Endothelial cell of umbilical vein (primary cell): Measurements from ENCODE around the gene TASOR. TPM values are rescaled to one million over a fixed set of nuclear protein-coding genes. Genes with fewer than 3 reads are reported as not detected.

ENCODE experiments used
- BruUV-seq: library from RNA; stranded (reverse); fragments of 400-500 nt; replicated peaks from 2 replicates; lab custom pipeline; 2021; lab: Mats Ljungman, UMichigan
- CTCF ChIA-PET: fragments of 300-600, 350-600 bp; sonication (Branson Sonifier 250); formaldehyde crosslinking; loops from one replicate; lab custom pipeline; 2021; ENCODE audit warnings: antibody characterized with exemption, inconsistent platforms; lab: Charles Lee
- POLR2A ChIA-PET: fragments of 300-600, 350-600 bp; sonication (Branson Sonifier 250); formaldehyde crosslinking; loops from one replicate; lab custom pipeline; 2021; ENCODE audit warnings: antibody characterized with exemption, inconsistent platforms; lab: Charles Lee
- DNase-seq: peaks from one replicate; pipeline ENCODE4 v3.0.0-alpha.2; 2011; ENCODE audit warnings: low read depth, low spot score
- FAIRE-seq: peaks from 2 replicates; lab custom pipeline; 2011; peaks lifted over from hg19 to GRCh38; lab: Jason Lieb, UNC
- H2AFZ ChIP-seq: 2 replicates; pipeline ENCODE4 v1.6.0; 2012; ENCODE audit warnings: low read depth, low read length, control low read depth, inconsistent platforms
- H3K27ac ChIP-seq: 2 replicates; pipeline ENCODE4 v1.5.1; 2011; ENCODE audit warnings: low read depth, mild to moderate bottlenecking, control low read depth, low read length, moderate library complexity; ENCODE audit not compliant: insufficient read depth
- H3K27me3 ChIP-seq, 2 experiments: 2 replicates each; pipeline versions ENCODE4 v1.6.0 to v1.6.1; 2011; ENCODE audit warnings: low read length in 2 of 2, mixed read lengths in 1 of 2; ENCODE audit not compliant: control insufficient read depth in 2 of 2, insufficient read depth in 2 of 2
- H3K36me3 ChIP-seq, 2 experiments: 2 replicates in 1 of 2; 3 replicates in 1 of 2; pipeline ENCODE4 v1.5.1; 2011; ENCODE audit warnings: low read length in 2 of 2, mild to moderate bottlenecking in 1 of 2, moderate library complexity in 1 of 2; ENCODE audit not compliant: control insufficient read depth in 2 of 2, insufficient read depth in 2 of 2; ENCODE audit errors: extremely low read depth in 1 of 2
- H3K4me1 ChIP-seq: 3 replicates; pipeline ENCODE4 v1.5.1; 2011; ENCODE audit warnings: mild to moderate bottlenecking, low read length; ENCODE audit not compliant: control insufficient read depth, insufficient read depth; ENCODE audit errors: extremely low read depth
- H3K4me2 ChIP-seq: 2 replicates; pipeline ENCODE4 v1.6.1; 2011; ENCODE audit warnings: low read length, control low read depth, mixed read lengths; ENCODE audit not compliant: insufficient read depth
- H3K4me3 ChIP-seq, 3 experiments: fragments of 200-600 bp in 1 of 3; sonication (generic), shearing (Covaris generic) in 1 of 3; replicated peaks in 1 of 3; 2 replicates each; pipeline ENCODE4 v1.5.1; 2011 to 2016; ENCODE audit warnings: control low read depth in 3 of 3, low read length in 3 of 3, mild to moderate bottlenecking in 2 of 3, inconsistent platforms in 1 of 3, low read depth in 1 of 3, moderate library complexity in 1 of 3; ENCODE audit not compliant: insufficient read depth in 1 of 3
- H3K79me2 ChIP-seq: 2 replicates; pipeline ENCODE4 v1.6.0; 2012; ENCODE audit warnings: low read length, inconsistent platforms; ENCODE audit not compliant: control insufficient read depth, insufficient read depth
- H3K9ac ChIP-seq: replicated peaks from 2 replicates; pipeline ENCODE3; 2011; ENCODE audit warnings: low read length, control low read depth; ENCODE audit not compliant: insufficient read depth; ENCODE audit errors: extremely low read depth
- H3K9me1 ChIP-seq: replicated peaks from 3 replicates; pipeline ENCODE4 v1.6.0; 2011; ENCODE audit warnings: mild to moderate bottlenecking, low read length; ENCODE audit not compliant: control insufficient read depth, insufficient read depth; ENCODE audit errors: extremely low read depth
- H3K9me3 ChIP-seq: replicated peaks from 2 replicates; pipeline ENCODE4 v1.5.1; 2012; ENCODE audit warnings: low read length, inconsistent platforms; ENCODE audit not compliant: control insufficient read depth, insufficient read depth
- H4K20me1 ChIP-seq: replicated peaks from 2 replicates; pipeline ENCODE3; 2011; ENCODE audit warnings: mild to moderate bottlenecking, low read length; ENCODE audit not compliant: control insufficient read depth, insufficient read depth; ENCODE audit errors: extremely low read depth
- EZH2 ChIP-seq: IDR thresholded peaks from 2 replicates; pipeline ENCODE4 v1.6.1; 2012; ENCODE audit warnings: borderline replicate concordance, low read depth, mild to moderate bottlenecking, moderate library complexity, low read length, inconsistent platforms; ENCODE audit not compliant: severe bottlenecking
- FOS ChIP-seq: IDR thresholded peaks from 2 replicates; pipeline ENCODE4 v1.6.1; 2011; ENCODE audit warnings: mild to moderate bottlenecking, low read length, moderate library complexity, borderline replicate concordance; ENCODE audit not compliant: insufficient read depth
- GATA2 ChIP-seq: IDR thresholded peaks from 2 replicates; pipeline ENCODE4 v1.7.0; 2011; ENCODE audit warnings: low read depth, mild to moderate bottlenecking, moderate library complexity, mixed read lengths, low read length; ENCODE audit not compliant: insufficient read length, insufficient read depth
- JUN ChIP-seq: IDR thresholded peaks from 2 replicates; pipeline ENCODE4 v1.6.1; 2011; ENCODE audit warnings: borderline replicate concordance, low read depth; ENCODE audit not compliant: insufficient read length, insufficient read depth
- MAX ChIP-seq: IDR thresholded peaks from 2 replicates; pipeline ENCODE4 v1.6.1; 2011; ENCODE audit not compliant: insufficient read depth, insufficient read length
- MYC ChIP-seq: IDR thresholded peaks from one replicate; pipeline ENCODE4 v1.6.1; 2011; ENCODE audit warnings: mild to moderate bottlenecking, low read depth, low read length
- POLR2A ChIP-seq: IDR thresholded peaks from 2 replicates; pipeline ENCODE4 v1.6.1; 2012; ENCODE audit warnings: low read depth, mild to moderate bottlenecking, control low read depth, low read length
- POLR2AphosphoS5 ChIP-seq: IDR thresholded peaks from 2 replicates; pipeline ENCODE4 v1.6.1; 2012; ENCODE audit warnings: low read depth, mild to moderate bottlenecking, control low read depth, low read length, moderate library complexity; ENCODE audit not compliant: insufficient read depth
- dilution Hi-C: fragments of 300-500 bp; cut with MboI; formaldehyde crosslinking; loops from one replicate; pipeline ENCODE4 v1.15.0; 2019; ENCODE audit warnings: low sequenced_read_pairs; ENCODE audit not compliant: extremely low pct_ligation_motif_present
- intact Hi-C: fragments of 100-400 bp; cut with micrococcal nuclease; formaldehyde crosslinking; loops from one replicate; pipeline ENCODE4 v1.10.0; 2022
- polyA plus RNA-seq, 4 experiments: library from polyadenylated mRNA; depleted of rRNA in 3 of 4; stranded (reverse) in 3 of 4; unstranded in 1 of 4; fragments of >200 nt; gene quantifications; 2 replicates each; pipeline versions ENCODE4 v1.2.1 to v1.2.3, GENCODE V29; 2011 to 2012; ENCODE audit warnings: missing spikeins in 1 of 4
- total RNA-seq: library from RNA; stranded (reverse); gene quantifications from 2 replicates; pipeline ENCODE4 v1.2.3, GENCODE V29; 2021
- TF ChIP-seq, protein P1 (sequence below), 2 donors: IDR thresholded peaks; 1 replicate in 1 of 2; 2 replicates in 1 of 2; pipeline ENCODE4 v1.5.1; 2011; ENCODE audit warnings: low read length in 2 of 2, mild to moderate bottlenecking in 2 of 2, moderate library complexity in 2 of 2, control low read depth in 1 of 2, inconsistent platforms in 1 of 2, low read depth in 1 of 2; ENCODE audit not compliant: insufficient read depth in 1 of 2; ENCODE audit errors: extremely low read depth in 1 of 2

The TASOR gene
- total and polyA plus RNA-seq, 2 donors (not counting 3 experiments of a cell fraction or from before 2014, with no cell fraction given): 11.2 to 44.5 TPM

DNA sequence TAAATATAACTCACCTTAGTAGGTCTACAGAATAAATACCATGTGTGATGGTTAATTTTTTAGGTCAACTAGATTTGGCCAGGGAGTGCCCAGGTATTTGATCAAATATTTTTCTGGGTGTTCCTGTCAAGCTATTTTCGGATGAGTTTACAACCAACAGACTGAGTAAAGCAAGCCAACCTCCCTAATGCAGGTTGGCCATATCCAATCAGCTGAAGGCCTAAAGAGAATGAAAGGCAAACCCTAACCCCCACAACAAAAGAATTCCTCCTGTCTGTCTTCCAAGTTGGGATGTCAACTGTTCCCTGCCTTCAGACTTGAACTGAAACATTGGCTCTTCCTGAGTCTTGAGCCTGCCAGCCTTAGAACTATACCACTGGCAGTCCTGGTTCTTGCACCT is 28.6 kb downstream of the TASOR start:
- Histone ChIP-seq H3K4me3 (no peak overlapping the region), H3K27ac (no peak overlapping the region), H4K20me1 (no peaks in the 10 kb centered on the region), H2AFZ (no peak overlapping the region), H3K79me2 (peaks cover 11% of the 10 kb centered on the region), H3K9ac (no peak overlapping the region), H3K9me1 (no peaks in the 10 kb centered on the region), H3K9me3 (no peaks in the 10 kb centered on the region), H3K4me2 (no peak overlapping the region), H3K4me1 (no peaks in the 10 kb centered on the region), H3K36me3 (peaks cover 0 to 9% of the 10 kb centered on the region in 2 experiments), H3K27me3 (no peaks in the 10 kb centered on the region)
- ChIA-PET CTCF (interaction anchor here (1.2 kb wide), 1 partner anchor 145 kb away, joined by 4 read pairs; no protein-coding TSS in a partner anchor), POLR2A (no interaction called here)
- DNase-seq (no peak), FAIRE-seq (no peak)
- TF ChIP-seq GATA2 (no peak), POLR2A (no peak), FOS (no peak), EZH2 (no peak), POLR2AphosphoS5 (no peak), MYC (no peak), MAX (no peak), JUN (no peak)
- TF ChIP-seq, protein P1, sequence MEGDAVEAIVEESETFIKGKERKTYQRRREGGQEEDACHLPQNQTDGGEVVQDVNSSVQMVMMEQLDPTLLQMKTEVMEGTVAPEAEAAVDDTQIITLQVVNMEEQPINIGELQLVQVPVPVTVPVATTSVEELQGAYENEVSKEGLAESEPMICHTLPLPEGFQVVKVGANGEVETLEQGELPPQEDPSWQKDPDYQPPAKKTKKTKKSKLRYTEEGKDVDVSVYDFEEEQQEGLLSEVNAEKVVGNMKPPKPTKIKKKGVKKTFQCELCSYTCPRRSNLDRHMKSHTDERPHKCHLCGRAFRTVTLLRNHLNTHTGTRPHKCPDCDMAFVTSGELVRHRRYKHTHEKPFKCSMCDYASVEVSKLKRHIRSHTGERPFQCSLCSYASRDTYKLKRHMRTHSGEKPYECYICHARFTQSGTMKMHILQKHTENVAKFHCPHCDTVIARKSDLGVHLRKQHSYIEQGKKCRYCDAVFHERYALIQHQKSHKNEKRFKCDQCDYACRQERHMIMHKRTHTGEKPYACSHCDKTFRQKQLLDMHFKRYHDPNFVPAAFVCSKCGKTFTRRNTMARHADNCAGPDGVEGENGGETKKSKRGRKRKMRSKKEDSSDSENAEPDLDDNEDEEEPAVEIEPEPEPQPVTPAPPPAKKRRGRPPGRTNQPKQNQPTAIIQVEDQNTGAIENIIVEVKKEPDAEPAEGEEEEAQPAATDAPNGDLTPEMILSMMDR (IDR thresholded peaks at IDR 0.05; ENCODE audit: extremely low read depth in 1 of 2, insufficient read depth in 1 of 2, low read depth in 1 of 2, low read length in 2 of 2): no peak
- dilution Hi-C loops: no loop called here
- BruUV-seq: no TSS peak
- intact Hi-C loops: no loop called here
